H9 (cell line): ENCODE measurements around the gene DIAPH2. TPM values are rescaled to one million over a fixed set of nuclear protein-coding genes. Genes with fewer than 3 reads are reported as not detected.

Experiments used
- DNase-seq: peaks from one replicate; pipeline ENCODE4 v3.0.0-alpha.2; 2017
- H2AFZ ChIP-seq: one replicate; pipeline ENCODE4 v1.6.1; 2013; ENCODE audit warnings: mild to moderate bottlenecking, low read length, control low read depth, moderate library complexity
- H2AK5ac ChIP-seq: 2 replicates; pipeline ENCODE4 v1.6.1; 2013; ENCODE audit warnings: low read length, control low read depth, mixed read lengths; ENCODE audit not compliant: insufficient read length
- H2BK120ac ChIP-seq: one replicate; pipeline ENCODE4 v1.6.1; 2013; ENCODE audit warnings: low read depth, mild to moderate bottlenecking, low read length, control low read depth, inconsistent platforms; ENCODE audit not compliant: poor library complexity, severe bottlenecking
- H2BK12ac ChIP-seq: 2 replicates; pipeline ENCODE4 v1.6.1; 2013; ENCODE audit warnings: low read length, control low read depth, mixed read lengths, low read depth; ENCODE audit not compliant: insufficient read length
- H2BK15ac ChIP-seq: 2 replicates; pipeline ENCODE4 v1.6.1; 2013; ENCODE audit warnings: low read depth, low read length, control low read depth
- H2BK20ac ChIP-seq: one replicate; pipeline ENCODE4 v1.6.1; 2013; ENCODE audit warnings: low read depth, mild to moderate bottlenecking, low read length, control low read depth, inconsistent platforms; ENCODE audit not compliant: poor library complexity, severe bottlenecking
- H2BK5ac ChIP-seq: 2 replicates; pipeline ENCODE4 v1.6.1; 2013; ENCODE audit warnings: low read length, control low read depth, mixed read lengths; ENCODE audit not compliant: insufficient read length
- H3K14ac ChIP-seq: 2 replicates; pipeline ENCODE4 v1.6.1; 2013; ENCODE audit warnings: low read length, control low read depth; ENCODE audit not compliant: insufficient read depth
- H3K18ac ChIP-seq: 2 replicates; pipeline ENCODE4 v1.6.1; 2013; ENCODE audit warnings: low read depth, mild to moderate bottlenecking, mixed read lengths, low read length, control low read depth; ENCODE audit not compliant: insufficient read length
- H3K23ac ChIP-seq: 2 replicates; pipeline ENCODE4 v1.6.1; 2013; ENCODE audit warnings: low read length, control low read depth, mixed read lengths, low read depth; ENCODE audit not compliant: insufficient read length
- H3K23me2 ChIP-seq: 2 replicates; pipeline ENCODE4 v1.6.1; 2013; ENCODE audit warnings: low read depth, mild to moderate bottlenecking, mixed read lengths, low read length, control low read depth; ENCODE audit not compliant: insufficient read length, poor library complexity, severe bottlenecking
- H3K27ac ChIP-seq: 2 replicates; pipeline ENCODE4 v1.5.1; 2013; ENCODE audit warnings: low read length, control low read depth, mixed read lengths, low read depth; ENCODE audit not compliant: insufficient read length
- H3K27me3 ChIP-seq: 2 replicates; pipeline ENCODE4 v1.6.1; 2013; ENCODE audit warnings: low read length, control low read depth, inconsistent platforms; ENCODE audit not compliant: insufficient read depth
- H3K4ac ChIP-seq: 2 replicates; pipeline ENCODE4 v1.6.1; 2013; ENCODE audit warnings: low read depth, mild to moderate bottlenecking, control low read depth, inconsistent platforms, low read length, moderate library complexity
- H3K4me1 ChIP-seq: 2 replicates; pipeline ENCODE4 v1.6.1; 2013; ENCODE audit warnings: low read length, control low read depth, inconsistent platforms; ENCODE audit not compliant: insufficient read depth
- H3K4me2 ChIP-seq: 2 replicates; pipeline ENCODE4 v1.6.1; 2013; ENCODE audit warnings: low read length, control low read depth, mixed read lengths; ENCODE audit not compliant: insufficient read length, insufficient read depth
- H3K56ac ChIP-seq: 2 replicates; pipeline ENCODE4 v1.6.1; 2013; ENCODE audit warnings: low read depth, mild to moderate bottlenecking, mixed read lengths, low read length, control low read depth; ENCODE audit not compliant: insufficient read length
- H3K79me1 ChIP-seq: 2 replicates; pipeline ENCODE4 v1.6.1; 2013; ENCODE audit warnings: low read depth, mild to moderate bottlenecking, moderate library complexity, low read length, control low read depth, inconsistent platforms; ENCODE audit not compliant: insufficient read depth, poor library complexity, severe bottlenecking
- H3K79me2 ChIP-seq: 2 replicates; pipeline ENCODE4 v1.6.1; 2013; ENCODE audit warnings: low read length, control low read depth, inconsistent platforms; ENCODE audit not compliant: insufficient read depth
- H3K9ac ChIP-seq: 2 replicates; pipeline ENCODE4 v1.6.1; 2013; ENCODE audit warnings: low read length, control low read depth, mixed read lengths; ENCODE audit not compliant: insufficient read length; ENCODE audit errors: extremely low read depth
- H3K9me3 ChIP-seq: one replicate; pipeline ENCODE4 v1.6.1; 2013; ENCODE audit warnings: low read depth, low read length, inconsistent platforms; ENCODE audit not compliant: control insufficient read depth
- H3T11ph ChIP-seq: one replicate; pipeline ENCODE4 v1.6.1; 2013; ENCODE audit warnings: mild to moderate bottlenecking, low read length, control low read depth, inconsistent platforms
- H4K20me1 ChIP-seq: one replicate; pipeline ENCODE4 v1.6.1; 2013; ENCODE audit not compliant: control insufficient read depth, insufficient read length, insufficient read depth
- H4K5ac ChIP-seq: 2 replicates; pipeline ENCODE4 v1.6.1; 2013; ENCODE audit warnings: low read depth, mild to moderate bottlenecking, mixed read lengths, low read length, control low read depth; ENCODE audit not compliant: insufficient read length
- H4K8ac ChIP-seq: replicated peaks from 2 replicates; pipeline ENCODE4 v1.6.1; 2013; ENCODE audit warnings: low read length, control low read depth, mixed read lengths, low read depth; ENCODE audit not compliant: insufficient read length
- H4K91ac ChIP-seq: 2 replicates; pipeline ENCODE4 v1.6.1; 2013; ENCODE audit warnings: low read depth, mild to moderate bottlenecking, moderate library complexity, mixed read lengths, low read length, control low read depth; ENCODE audit not compliant: insufficient read length
- H3K27ac Mint-ChIP-seq, 3 experiments: 2 replicates in 2 of 3; 3 replicates in 1 of 3; pipeline ENCODE4 v1.8.0; 2020 to 2021; ENCODE audit warnings: mixed read lengths in 3 of 3, mild to moderate bottlenecking in 1 of 3, moderate library complexity in 1 of 3
- H3K27me3 Mint-ChIP-seq: 2 replicates; pipeline ENCODE4 v1.8.0; 2021; ENCODE audit warnings: low read depth, mild to moderate bottlenecking, moderate library complexity, mixed read lengths
- H3K36me3 Mint-ChIP-seq, 3 experiments: 2 replicates in 2 of 3; 3 replicates in 1 of 3; pipeline ENCODE4 v1.8.0; 2020 to 2021; ENCODE audit warnings: low read depth in 3 of 3, mixed read lengths in 3 of 3; ENCODE audit not compliant: insufficient read depth in 1 of 3
- H3K4me1 Mint-ChIP-seq, 2 experiments: 2 replicates each; pipeline ENCODE4 v1.8.0; 2020; ENCODE audit warnings: mixed read lengths in 2 of 2
- H3K4me3 Mint-ChIP-seq, 2 experiments: 2 replicates in 1 of 2; 3 replicates in 1 of 2; pipeline ENCODE4 v1.8.0; 2020 to 2021; ENCODE audit warnings: mild to moderate bottlenecking in 2 of 2, mixed read lengths in 2 of 2, moderate library complexity in 1 of 2
- H3K9me3 Mint-ChIP-seq, 2 experiments: 2 replicates in 1 of 2; 3 replicates in 1 of 2; pipeline ENCODE4 v1.8.0; 2020; ENCODE audit warnings: mild to moderate bottlenecking in 2 of 2, mixed read lengths in 2 of 2, moderate library complexity in 1 of 2
- WGBS: extraction: QIAGEN DNeasy Blood & Tissue Kit; methylation state at CpG from one replicate; pipeline ENCODE4 v1.1.7; 2013; ENCODE audit warnings: missing lambda C conversion rate, low lambda C conversion rate, mixed read lengths; ENCODE audit not compliant: insufficient read length; ENCODE audit errors: extremely low coverage; 5-methylcytosine and 5-hydroxymethylcytosine counted together
- total RNA-seq: library from RNA; stranded (reverse); gene quantifications from 2 replicates; pipeline ENCODE4 v1.2.1, GENCODE V29; 2021
- TF ChIP-seq, protein P1 (sequence below): fragments of 200-600 bp; sonication (generic); conservative IDR thresholded peaks from 3 replicates; pipeline ENCODE4 v1.8.0; 2021; ENCODE audit warnings: antibody characterized with exemption, mild to moderate bottlenecking

Gene DIAPH2
- total RNA-seq, 1 experiment from 2014 or later: 45.4 TPM

DNA sequence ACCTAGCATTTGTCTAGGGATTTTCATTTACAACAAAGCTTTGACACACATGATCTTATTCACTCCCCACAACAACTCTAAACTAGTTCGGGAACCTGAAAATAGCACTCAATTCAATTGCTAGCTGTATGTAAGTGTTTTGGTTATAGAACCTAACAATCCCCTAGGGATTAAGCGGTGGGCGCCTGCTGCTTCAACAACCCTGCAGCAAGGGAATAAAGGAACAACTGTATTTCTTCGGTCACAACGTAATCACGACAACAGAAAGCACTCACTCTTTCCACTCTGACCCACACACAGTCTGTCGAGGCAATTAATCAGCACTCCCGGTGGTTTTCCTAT, 674 bp upstream of the DIAPH2 start:
- no peak overlapping the region for H3K27ac ChIP-seq
- Mint-ChIP-seq H3K27me3 (peaks cover 25% of the 10 kb centered on the region), H3K9me3 (no peaks in the 10 kb centered on the region), H3K4me3 (peak overlapping the region; percentile 94 to 96), H3K27ac (no peak overlapping the region), H3K4me1 (peaks cover 31 to 48% of the 10 kb centered on the region in 2 experiments), H3K36me3 (peaks cover 0 to 3% (median 0%) of the 10 kb centered on the region in 3 experiments; a peak in 2 of 7 replicates)
- H3K23ac ChIP-seq: no peak overlapping the region
- 0 out of 2 replicates have a peak, but pooled peaks cover 2% of the 10 kb centered on the region for H3K4me1 ChIP-seq
- H3K18ac ChIP-seq: no peak overlapping the region
- no peak overlapping the region for H2BK5ac ChIP-seq
- H4K8ac ChIP-seq: no peak overlapping the region
- H3K9me3 ChIP-seq: no peaks in the 10 kb centered on the region
- WGBS: no CpG with 5 or more reads among the region's 8 CpGs
- no peak overlapping the region for H2BK120ac ChIP-seq
- H2AFZ ChIP-seq: no peak overlapping the region
- H3K79me2 ChIP-seq: no peaks in the 10 kb centered on the region
- H3K4ac ChIP-seq: no peak overlapping the region
- no peak overlapping the region for H3T11ph ChIP-seq
- no peak overlapping the region for H2BK12ac ChIP-seq
- no peak for DNase-seq
- H3K56ac ChIP-seq: no peak overlapping the region
- H4K20me1 ChIP-seq: no peaks in the 10 kb centered on the region
- H2BK15ac ChIP-seq: no peak overlapping the region
- H3K23me2 ChIP-seq: peaks cover 7% of the 10 kb centered on the region
- no peaks in the 10 kb centered on the region for H3K79me1 ChIP-seq
- no peak overlapping the region for H2BK20ac ChIP-seq
- TF ChIP-seq, protein P1, sequence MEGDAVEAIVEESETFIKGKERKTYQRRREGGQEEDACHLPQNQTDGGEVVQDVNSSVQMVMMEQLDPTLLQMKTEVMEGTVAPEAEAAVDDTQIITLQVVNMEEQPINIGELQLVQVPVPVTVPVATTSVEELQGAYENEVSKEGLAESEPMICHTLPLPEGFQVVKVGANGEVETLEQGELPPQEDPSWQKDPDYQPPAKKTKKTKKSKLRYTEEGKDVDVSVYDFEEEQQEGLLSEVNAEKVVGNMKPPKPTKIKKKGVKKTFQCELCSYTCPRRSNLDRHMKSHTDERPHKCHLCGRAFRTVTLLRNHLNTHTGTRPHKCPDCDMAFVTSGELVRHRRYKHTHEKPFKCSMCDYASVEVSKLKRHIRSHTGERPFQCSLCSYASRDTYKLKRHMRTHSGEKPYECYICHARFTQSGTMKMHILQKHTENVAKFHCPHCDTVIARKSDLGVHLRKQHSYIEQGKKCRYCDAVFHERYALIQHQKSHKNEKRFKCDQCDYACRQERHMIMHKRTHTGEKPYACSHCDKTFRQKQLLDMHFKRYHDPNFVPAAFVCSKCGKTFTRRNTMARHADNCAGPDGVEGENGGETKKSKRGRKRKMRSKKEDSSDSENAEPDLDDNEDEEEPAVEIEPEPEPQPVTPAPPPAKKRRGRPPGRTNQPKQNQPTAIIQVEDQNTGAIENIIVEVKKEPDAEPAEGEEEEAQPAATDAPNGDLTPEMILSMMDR: no peak
- H3K27me3 ChIP-seq: no peaks in the 10 kb centered on the region; the same call in 1 of the 2 replicates
- H3K9ac ChIP-seq: no peak overlapping the region
- no peak overlapping the region for H3K14ac ChIP-seq
- H3K4me2 ChIP-seq: peak overlapping the region; percentile 96
- H2AK5ac ChIP-seq: no peak overlapping the region
- no peak overlapping the region for H4K5ac ChIP-seq
- no peak overlapping the region for H4K91ac ChIP-seq
